Superior temporal gyrus (tissue), 1 donor: ENCODE measurements around the gene GLB1L3.

Experiments
- DNase-seq: peaks from one replicate; pipeline ENCODE4 v3.0.0-alpha.2; 2016; ENCODE audit errors: extremely low spot score

The GLB1L3 gene

DNA sequence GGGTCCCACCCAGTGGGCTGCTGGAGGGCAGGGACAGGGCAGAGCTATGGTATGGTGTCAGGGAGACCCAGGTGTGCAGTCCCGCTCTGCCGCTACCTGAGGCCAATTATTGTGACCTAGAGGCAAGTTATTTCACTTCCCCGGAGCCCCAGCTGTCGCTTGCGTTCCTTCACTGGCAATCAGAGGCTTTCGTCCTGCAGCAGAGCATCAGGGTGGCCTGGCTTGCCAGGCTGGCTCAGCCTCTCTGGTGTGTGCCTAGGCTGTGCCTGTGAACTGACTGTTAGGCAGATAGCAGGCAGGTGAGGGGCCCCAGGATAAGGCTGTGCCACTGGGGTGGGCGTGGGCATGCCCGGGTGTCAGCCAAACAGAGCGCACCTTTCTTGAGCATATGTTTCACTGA is 87.0 kb downstream of the GLB1L3 start:
- no peak for DNase-seq

DNA sequence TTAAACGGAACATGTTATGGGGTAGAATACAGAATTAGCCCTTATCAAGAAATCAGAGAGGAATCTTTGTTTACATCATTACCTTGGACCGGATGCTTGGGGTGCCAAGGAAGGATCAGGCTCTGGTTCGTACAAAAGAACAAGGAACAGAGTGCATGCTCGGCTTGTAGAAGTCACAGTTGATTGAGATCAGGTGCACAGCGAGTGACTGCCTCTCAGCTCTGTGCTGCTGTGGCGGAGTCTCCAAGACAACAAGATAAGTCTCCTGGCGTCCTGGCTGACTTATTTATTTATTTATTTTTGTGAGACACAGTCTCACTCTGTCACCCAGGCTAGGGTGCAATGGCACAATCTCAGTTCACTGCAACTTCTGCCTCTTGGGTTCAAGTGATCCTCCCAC is 87.4 kb downstream of the GLB1L3 start:
- no peak for DNase-seq

DNA sequence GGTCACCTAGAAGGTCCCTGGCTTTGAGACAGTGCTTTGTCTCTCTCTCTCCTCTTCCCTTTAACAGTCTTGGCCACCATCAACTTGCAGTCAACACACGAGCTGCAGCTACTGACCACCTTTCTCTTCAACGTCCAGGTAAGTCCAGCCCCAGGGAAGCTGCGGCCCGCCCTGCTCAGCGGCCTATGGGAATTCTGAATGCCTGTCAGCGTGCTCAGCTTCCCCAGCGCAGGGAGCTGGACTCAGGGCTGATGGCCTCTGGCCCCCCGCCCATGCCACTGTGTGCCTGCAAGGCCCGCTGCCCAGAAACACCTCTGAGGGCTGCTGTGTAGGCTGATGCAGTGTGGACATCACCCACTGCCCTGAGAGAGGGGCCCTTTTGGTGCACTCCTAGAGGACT is 88.1 kb downstream of the GLB1L3 start:
- no peak for DNase-seq

DNA sequence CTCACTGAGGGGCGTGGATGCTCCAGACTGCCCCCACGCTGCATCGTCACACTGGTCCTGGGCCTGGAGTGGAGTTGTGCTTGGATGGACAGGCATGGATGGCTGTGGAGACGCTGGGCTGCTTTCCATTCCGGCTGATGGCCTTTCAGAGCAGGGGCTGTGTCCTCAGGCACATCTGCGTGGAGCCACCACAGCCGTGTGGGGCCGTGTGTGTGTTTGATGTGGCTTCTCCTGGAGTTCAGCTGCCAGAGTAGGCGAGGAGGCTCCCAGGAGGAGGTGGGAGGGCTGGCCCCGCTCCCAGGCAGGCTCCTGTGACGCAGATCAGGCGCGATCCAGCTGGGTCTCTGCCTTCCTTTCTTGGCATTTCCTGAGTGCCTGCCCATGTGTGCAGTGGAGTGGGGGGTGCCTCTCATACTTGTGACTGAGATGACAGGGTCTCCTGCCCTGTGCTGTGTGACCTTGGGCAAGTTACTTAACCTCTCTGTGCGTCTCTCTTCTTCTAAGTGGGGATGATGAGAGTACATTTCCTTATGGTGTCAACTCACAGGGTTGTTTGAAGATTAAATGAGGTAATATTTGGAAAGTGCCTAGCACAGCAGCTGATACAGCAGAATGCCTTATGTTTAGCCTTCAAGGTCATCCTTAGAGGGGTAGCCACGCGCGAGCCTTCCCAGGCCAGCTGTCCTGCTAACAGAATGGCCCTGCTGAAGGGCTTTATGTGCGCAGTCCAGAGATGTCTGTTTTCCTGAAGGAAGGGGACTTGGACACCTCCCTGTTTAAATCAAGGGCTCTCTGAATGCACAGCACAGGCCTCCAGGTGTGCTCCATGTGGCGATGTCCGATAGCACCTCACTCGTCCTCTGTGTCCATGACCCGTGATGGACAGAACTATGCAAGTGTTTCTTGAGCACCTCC is 89.1 kb downstream of the GLB1L3 start:
- DNase-seq = peak; percentile 20

DNA sequence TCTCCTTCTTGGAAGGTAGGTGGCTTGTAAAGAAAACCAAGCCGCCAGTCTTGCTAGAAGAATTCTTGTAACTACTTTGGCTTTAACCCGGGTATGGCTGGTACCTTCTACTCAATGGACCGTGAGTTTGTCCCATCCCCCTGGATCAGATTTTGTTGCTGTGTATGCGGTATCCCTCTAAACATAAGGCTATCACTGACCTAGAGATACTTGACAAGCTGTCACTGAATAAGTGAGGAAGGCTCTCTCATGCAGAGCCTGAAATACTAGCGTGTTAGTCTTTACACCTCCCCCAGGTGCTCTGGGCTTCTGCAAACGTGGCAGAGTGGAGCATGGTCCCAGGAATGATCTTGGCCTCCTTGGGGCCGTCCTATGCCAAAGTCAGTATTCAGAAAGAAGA is 90.1 kb downstream of the GLB1L3 start:
- DNase-seq = no peak

DNA sequence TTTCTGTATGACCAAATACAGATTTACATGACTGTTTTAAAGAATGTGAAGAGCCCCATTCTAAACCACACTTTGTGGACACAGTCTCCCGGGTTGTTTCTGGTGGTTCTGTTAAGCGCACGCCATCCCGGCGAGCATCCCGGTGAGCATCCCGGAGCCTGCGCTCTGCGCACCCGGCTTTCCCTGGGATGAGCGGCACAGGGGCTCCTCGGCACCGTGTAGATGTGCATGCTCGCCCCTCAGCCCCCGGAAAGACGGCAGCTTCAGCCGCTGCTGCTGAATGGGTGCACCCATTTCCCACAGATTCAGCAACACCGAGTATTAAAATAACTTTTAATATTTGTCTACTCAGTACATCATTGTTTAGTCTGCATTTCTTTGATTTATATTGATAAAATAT is 91.6 kb downstream of the GLB1L3 start:
- no peak for DNase-seq
